Fibroblast of pulmonary artery (primary cell): Measurements from ENCODE around the gene IGHMBP2.

Experiments
- DNase-seq: peaks from one replicate; pipeline ENCODE4 v3.0.0-alpha.2; 2010; ENCODE audit warnings: low read depth
- H3K4me3 ChIP-seq: replicated peaks from 2 replicates; pipeline ENCODE4 v1.5.1; 2011; ENCODE audit warnings: low read depth, mild to moderate bottlenecking, control low read depth, low read length, moderate library complexity
- TF ChIP-seq, protein P1 (sequence below): IDR thresholded peaks from 2 replicates; pipeline ENCODE4 v1.5.1; 2011; ENCODE audit warnings: mild to moderate bottlenecking, control low read depth, low read length, inconsistent platforms; ENCODE audit errors: missing control alignments

IGHMBP2 gene

DNA sequence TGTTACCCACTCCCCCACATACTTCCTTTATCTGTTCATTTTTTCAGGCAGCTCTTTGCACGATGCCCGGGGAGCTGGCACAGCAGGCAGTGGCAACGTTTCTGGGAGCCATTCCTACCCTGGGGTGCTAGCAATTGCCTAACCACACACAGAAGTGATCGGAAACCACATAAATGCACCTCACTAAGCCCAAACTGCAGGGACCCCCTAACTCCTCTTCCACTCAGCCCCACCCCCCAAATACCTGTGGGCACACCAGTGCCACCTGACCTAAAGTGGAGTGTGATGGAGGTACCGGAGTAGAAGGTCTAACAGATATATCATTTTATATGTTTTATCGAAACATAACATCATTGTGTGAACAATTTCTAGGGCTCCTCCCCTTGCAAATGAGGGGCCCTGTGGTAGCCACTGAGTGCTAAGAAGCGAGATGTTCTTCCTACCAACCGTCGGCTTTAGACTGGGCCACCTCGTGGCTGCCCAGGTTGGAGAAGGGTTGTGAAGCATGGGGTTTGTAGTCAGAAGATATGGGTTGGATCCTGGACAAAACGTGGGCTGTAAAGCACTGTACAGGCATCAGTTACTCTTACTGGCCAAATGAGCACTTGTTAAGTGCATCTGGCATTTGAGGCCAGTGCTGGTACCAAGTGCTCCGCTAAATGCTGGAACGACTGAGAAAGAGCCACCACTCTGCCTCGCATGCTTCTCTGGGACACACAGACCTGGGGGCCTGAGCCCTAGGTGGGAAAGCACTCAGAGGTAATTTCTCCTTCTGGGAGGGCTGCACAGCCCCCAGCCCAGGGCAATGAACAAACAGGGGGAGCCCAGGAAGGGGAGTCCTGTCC is 74.3 kb downstream of the IGHMBP2 start:
- TF ChIP-seq, protein P1, sequence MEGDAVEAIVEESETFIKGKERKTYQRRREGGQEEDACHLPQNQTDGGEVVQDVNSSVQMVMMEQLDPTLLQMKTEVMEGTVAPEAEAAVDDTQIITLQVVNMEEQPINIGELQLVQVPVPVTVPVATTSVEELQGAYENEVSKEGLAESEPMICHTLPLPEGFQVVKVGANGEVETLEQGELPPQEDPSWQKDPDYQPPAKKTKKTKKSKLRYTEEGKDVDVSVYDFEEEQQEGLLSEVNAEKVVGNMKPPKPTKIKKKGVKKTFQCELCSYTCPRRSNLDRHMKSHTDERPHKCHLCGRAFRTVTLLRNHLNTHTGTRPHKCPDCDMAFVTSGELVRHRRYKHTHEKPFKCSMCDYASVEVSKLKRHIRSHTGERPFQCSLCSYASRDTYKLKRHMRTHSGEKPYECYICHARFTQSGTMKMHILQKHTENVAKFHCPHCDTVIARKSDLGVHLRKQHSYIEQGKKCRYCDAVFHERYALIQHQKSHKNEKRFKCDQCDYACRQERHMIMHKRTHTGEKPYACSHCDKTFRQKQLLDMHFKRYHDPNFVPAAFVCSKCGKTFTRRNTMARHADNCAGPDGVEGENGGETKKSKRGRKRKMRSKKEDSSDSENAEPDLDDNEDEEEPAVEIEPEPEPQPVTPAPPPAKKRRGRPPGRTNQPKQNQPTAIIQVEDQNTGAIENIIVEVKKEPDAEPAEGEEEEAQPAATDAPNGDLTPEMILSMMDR: no peak
- DNase-seq: no peak
- H3K4me3 ChIP-seq: no peak overlapping the region

DNA sequence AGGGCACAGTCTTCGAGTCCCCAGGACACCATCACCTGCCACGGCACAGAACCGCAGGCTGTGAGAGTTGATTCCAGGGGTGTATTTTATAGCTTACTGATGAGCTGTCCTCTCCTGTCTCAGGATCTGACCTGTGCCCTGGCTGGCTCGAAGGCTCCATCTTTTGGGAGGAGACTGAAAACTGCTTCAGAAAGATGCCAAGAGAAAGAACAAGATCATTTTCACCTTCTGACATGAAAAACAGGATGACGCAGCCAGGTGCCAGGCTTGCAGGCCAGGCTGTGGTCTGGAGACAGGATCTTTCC is 74.9 kb downstream of the IGHMBP2 start:
- DNase-seq: no peak
- TF ChIP-seq, protein P1: no peak
- H3K4me3 ChIP-seq: no peak overlapping the region

DNA sequence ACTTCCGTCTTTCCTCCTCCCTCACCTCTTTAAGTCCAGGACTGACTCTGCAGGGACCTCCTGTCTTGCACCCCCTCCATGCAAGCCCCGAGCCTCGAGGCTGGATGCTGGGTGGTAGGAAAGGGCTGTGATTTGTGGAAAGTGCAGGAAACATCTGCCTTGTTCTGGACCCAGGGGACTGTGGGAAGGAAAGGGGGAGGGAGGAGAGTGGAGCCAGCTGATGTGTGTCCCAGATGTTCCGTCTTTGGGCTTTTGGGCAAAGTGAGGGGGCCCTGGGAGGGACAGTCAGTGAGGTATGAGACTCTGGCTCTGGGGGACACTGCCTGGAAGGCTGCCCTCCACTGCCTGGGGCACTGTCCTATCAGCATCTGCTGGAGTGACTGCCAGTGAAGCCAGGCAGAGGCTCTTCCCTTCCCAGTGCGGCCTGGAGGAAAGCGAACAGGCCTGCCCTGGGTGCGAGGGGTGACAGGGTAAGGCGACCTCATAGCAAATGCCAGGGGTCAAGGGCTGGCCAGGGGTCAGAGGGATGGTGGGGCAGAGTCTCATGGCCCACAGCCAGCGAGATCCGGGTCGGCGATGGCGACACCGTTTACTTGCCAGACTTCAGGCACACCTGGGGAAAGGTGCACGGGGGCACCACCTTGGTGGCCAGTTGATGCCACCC is 75.4 kb downstream of the IGHMBP2 start:
- TF ChIP-seq, protein P1: no peak
- no peak for DNase-seq
- no peak overlapping the region for H3K4me3 ChIP-seq

DNA sequence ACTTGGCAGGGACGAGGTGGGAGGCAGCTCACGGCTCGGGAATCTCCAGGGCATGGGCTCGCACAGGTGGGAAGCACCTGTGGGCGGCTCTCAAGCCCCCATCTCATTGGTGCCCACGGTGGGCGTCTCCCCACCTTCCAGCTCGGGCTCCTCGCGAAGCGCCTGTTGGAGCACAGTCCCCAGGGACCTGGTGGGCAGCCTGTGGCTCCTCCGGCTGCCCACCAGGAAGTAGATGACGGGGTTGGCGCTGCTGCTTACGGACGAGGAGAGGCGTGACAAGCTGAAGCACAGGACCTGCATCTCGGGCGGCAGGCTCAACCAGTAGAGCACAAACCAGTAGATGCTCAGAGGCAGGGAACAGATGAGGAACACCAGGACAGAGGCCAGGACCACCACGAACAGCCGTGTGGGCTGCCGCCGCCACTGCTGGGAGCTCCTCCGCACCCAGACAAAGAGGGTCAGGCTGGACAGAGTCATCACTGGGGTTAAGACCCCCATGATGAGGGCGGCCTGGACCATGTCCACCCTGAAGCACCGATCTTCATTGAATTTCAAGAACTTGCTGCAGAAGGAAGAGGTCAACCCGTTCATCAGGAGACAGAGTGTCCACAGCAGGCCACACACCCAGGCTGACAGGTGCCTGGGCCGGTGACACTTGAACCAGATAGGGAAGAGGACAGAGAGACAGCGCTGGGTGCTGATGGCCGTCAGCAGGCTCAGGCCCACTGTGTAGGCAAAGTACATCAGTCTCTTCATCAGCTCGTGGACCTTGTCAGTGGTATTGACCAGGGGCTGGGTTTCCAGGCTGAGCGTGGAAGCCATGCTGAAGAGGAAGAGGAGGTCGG is 76.5 kb downstream of the IGHMBP2 start:
- TF ChIP-seq, protein P1: no peak
- DNase-seq: no peak
- H3K4me3 ChIP-seq: no peak overlapping the region

DNA sequence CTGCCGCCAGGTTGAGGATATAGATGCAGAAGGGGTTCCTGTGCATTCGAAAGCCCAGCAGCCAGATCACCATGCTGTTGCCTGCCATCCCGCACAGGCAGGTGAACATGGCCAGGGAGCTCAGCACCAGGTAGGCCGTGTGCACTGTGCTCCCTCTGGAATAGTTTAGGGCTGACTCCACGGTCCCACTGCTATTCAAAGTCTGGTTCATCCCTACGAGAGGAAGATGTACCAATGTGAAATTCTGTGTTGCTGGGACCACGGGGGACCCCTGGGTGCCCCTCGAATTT is 77.0 kb downstream of the IGHMBP2 start, which contains the start of gene MRGPRD:
TSS of gene MRGPRD (minus strand) at position 211 of the 290 bp plus-strand sequence. CDS start at position 211, 0 bp downstream.
- H3K4me3 ChIP-seq: no peak within 1 kb of the TSS
- no peak for DNase-seq
- TF ChIP-seq, protein P1: no peak

DNA sequence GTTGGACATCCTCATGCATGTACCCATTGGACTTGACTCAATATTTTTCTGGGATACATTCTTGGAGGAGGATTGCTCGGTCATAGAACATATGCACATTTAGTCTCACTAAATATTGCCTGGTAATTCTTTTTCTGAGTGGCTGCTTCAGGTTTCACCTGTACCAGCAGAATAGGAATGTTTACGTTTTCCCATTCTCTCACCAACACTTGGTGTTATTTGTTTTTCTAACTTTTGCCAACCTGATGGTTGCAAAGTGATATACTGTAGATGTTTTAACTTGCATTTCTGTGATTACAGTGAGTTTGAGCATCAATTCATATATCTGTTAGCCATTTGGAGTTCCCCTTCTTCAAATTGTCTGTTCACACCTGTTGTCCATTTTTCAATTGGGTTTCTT is 78.4 kb downstream of the IGHMBP2 start:
- no peak overlapping the region for H3K4me3 ChIP-seq
- no peak for DNase-seq
- TF ChIP-seq, protein P1: no peak
